GM18498 (cell line): ENCODE data around the gene ZNF668.
A peak's percentile ranks its signal among the peaks of the same experiment; 100 is the strongest.

Experiments used
- ATAC-seq: cut with Tn5 transposase; IDR thresholded peaks from one replicate; pipeline ENCODE4 v1.9.1; 2021; ENCODE audit warnings: mild to moderate bottlenecking, moderate library complexity; ENCODE audit not compliant: unreplicated experiment

Gene ZNF668

GRCh38 chr16:31081428-31082351, 7.7 kb upstream of the ZNF668 start:
- no peak for ATAC-seq

DNA sequence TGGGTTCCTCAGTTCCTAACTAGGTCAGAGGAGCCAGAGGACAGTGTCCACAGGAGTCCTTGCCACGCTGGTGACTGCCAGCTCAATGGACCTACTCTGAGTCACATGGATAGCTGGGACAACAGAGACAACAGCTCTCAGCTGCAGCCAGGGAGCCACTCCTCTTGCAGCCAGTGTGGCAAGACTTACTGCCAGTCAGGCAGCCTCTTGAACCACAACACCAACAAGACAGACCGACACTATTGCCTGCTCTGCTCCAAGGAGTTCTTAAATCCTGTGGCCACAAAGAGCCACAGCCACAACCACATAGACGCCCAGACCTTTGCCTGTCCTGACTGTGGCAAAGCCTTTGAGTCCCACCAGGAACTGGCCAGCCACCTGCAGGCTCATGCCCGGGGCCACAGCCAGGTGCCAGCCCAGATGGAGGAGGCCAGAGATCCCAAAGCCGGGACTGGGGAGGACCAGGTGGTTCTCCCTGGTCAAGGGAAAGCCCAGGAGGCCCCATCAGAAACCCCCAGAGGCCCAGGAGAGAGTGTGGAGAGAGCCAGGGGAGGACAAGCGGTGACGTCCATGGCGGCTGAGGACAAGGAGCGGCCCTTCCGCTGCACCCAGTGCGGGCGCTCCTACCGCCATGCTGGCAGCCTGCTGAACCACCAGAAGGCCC, 6.8 kb upstream of the ZNF668 start:
- ATAC-seq, result no peak

- ATAC-seq, result no peak
These were observed 6.1 kb upstream of the ZNF668 start for GRCh38 chr16:31080035-31080629.

GRCh38 chr16:31079342-31079944, 5.4 kb upstream of the ZNF668 start:
- ATAC-seq, result no peak

GRCh38 chr16:31078597-31079341, 4.7 kb upstream of the ZNF668 start:
- no peak for ATAC-seq

GRCh38 chr16:31077592-31078396, 3.8 kb upstream of the ZNF668 start:
- no peak for ATAC-seq

DNA sequence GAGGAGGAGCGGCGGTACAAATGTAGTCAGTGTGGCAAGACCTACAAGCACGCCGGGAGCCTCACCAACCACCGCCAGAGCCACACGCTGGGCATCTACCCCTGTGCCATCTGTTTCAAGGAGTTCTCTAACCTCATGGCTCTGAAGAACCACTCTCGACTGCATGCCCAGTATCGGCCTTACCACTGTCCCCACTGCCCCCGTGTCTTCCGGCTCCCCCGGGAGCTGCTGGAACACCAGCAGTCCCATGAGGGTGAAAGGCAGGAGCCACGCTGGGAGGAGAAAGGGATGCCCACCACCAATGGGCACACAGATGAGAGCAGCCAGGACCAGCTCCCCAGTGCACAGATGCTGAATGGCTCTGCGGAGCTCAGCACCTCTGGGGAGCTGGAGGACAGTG, 3.0 kb upstream of the ZNF668 start:
- no peak for ATAC-seq

- no peak for ATAC-seq
These were observed 2.3 kb upstream of the ZNF668 start for GRCh38 chr16:31076319-31076718.

DNA sequence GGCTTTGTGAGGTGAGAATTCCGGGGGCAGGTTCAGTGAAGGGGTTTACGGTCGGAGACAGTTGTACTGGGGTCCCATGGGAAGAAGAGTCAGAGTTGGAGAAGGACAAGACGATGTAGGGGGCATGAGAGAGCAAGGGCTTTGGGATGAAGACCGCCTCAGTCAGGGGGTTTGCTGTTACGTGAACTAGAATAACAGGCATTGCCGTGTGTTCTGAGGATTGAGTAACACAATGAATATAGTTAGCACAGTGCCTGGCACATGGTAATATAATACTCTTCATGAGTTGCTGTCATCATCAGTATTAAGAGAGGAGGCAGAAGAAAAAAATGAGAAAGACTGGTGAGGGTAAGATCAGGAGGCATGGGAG, 759 bp upstream of the ZNF668 start:
- ATAC-seq, result no peak

- ATAC-seq, result peak; percentile 55
These were observed 684 bp downstream of the ZNF668 start for GRCh38 chr16:31073142-31073969.

GRCh38 chr16:31072540-31073141, 1.4 kb downstream of the ZNF668 start:
- ATAC-seq, result peak; percentile 4

GRCh38 chr16:31071861-31072260, 2.2 kb downstream of the ZNF668 start:
- ATAC-seq, result no peak

GRCh38 chr16:31067342-31067741, 6.7 kb downstream of the ZNF668 start:
- ATAC-seq, result no peak

DNA sequence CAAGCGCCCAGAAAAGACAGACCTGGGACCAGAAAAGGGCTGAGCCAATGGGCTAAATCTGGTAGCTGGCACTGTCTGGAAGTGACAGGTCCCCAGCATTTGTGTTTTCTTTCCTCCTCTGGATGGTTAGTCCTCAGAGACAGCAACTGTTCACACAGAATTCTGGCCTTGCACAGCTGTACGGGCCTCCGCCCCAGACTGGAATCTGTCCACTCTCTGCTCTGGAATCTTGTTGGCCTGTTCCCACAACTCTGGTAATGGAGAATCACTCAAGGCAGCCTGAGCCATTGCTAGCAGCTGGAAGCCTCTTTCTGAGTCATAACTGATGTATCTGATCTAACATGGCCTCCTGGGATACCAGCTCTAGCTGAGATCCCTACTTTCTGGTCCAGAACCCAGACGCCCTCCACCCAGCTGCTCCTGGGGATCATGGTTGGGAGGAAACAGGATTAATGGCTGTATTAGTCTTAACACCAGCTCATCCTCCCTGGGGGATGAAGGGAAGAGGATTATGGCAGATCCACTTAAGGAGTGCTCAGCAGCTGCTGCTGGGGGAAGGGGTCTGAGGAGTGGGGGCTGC, 9.1 kb downstream of the ZNF668 start:
- ATAC-seq, result no peak

DNA sequence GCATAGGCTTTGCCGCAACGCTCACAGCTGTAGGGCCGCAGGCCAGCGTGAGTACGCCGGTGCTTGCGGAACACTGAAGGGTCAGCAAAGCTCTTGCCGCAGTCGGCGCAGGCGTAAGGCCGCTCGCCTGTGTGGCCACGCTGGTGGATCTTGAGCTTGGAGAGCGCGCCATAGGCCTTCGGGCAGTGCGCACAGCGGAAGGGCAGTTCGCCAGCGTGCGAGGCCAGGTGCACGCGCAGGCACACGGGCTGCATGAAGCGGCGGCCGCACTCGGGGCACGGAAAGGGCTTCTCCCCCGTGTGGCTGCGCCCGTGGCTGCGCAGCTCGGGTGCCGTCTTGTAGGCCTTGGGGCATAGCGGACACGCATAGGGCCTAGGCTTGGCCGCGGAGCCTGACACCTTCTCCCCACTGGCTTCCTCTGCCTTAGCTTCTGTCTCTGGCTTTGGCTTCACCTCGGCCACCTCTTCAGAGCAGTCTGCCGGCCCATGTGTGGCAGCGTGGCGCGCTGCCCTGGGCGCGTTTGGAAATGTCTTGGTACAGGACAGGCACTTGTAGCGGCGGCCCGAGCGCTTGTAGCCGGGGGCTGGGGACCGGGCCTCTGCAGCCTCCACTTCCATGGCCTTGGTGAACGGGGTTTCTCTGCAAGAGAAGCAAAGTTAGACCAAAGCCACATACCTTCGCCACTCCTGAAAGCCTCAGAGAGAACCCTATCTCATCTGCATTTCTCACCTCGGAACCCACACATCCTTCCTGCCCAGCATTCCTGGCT, 10.0 kb downstream of the ZNF668 start:
- ATAC-seq, result no peak

DNA sequence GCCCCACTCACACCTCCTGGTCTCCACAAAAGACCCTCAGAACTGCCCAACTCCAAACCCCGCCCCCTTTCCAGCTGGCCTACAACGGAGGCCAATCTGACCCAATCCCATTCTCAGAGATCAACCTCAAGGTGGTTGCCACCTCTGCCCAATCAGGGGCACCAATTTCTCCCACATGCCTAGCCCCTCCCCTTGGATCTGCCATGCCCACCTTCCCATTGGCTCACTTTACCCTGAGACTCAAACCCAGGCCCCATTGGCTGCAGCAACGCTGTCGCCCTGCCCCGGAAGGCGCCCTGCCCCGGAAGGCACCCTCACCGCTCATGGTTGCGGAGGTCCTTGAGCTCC, 10.6 kb downstream of the ZNF668 start:
- no peak for ATAC-seq

DNA sequence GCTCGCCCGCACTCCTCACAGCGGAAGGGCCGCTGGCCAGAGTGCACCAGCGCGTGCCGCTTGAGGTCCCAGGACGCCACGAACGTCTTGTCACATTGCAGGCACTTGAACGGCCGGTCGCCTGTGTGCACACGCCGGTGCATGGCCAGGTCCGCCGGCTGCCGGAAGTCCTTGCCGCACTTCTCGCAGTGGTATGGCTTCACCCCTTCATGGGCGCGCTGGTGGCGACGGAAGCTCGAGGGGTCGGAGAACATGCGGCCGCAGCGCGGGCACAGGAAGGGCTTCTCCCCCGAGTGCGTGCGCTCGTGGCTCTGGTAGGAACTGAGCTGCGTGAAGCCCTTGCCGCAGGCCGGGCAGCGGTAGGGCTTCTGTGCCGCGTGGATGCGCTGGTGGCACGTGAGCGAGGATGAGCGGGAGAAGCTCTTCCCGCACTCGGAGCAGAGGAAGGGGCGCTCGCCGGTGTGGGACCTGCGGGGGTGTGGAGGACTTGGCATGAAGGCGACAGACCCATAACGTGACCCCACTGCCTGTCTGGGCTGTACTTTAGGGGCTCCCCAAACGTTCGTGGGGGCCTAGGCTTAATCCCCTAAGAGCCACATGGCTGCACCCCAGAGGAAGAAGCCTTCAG, 12.1 kb downstream of the ZNF668 start:
- ATAC-seq, result no peak
